ENCODE measurements around the gene VN1R5. TPM values are rescaled to one million over a fixed set of nuclear protein-coding genes. Genes with fewer than 3 reads are reported as not detected.

The VN1R5 gene
- total and polyA plus RNA-seq, 2 of the 13 experiments (the other 11 are each of a cell fraction or from before 2014, with no cell fraction given) = not detected

- TF ChIP-seq ZNF253 (CRISPR knock-in tag; IDR thresholded peaks at IDR 0.05; ENCODE audit: borderline replicate concordance) = no peak
- no peak for TF ChIP-seq ZNF564 (CRISPR knock-in tag; IDR thresholded peaks at IDR 0.05)
- no peak for TF ChIP-seq PAWR (CRISPR knock-in tag; IDR thresholded peaks at IDR 0.05; ENCODE audit: borderline replicate concordance)
- no peak for TF ChIP-seq NR0B2 (CRISPR knock-in tag; IDR thresholded peaks at IDR 0.05)
- TF ChIP-seq PRMT3 (CRISPR knock-in tag; IDR thresholded peaks at IDR 0.05; ENCODE audit: borderline replicate concordance, low read depth) = no peak
Observed at GRCh38 chr1:247294282-247294681, 38.4 kb downstream of the VN1R5 start (continued).

GRCh38 chr1:247295274-247295684 is 39.4 kb downstream of the VN1R5 start:
- Histone ChIP-seq H3K4me2 (ENCODE audit: low read depth, low read length) (no peak overlapping the region), H3K79me2 (ENCODE audit: insufficient read depth, low read length) (no peaks in the 10 kb centered on the region), H4K20me1 (ENCODE audit: insufficient read depth, low read length) (no peaks in the 10 kb centered on the region), H3K4me1 (ENCODE audit: insufficient read depth, low read length) (no peaks in the 10 kb centered on the region), H3K9ac (ENCODE audit: insufficient read depth, low read depth, low read length) (no peak overlapping the region), H3K9me3 (ENCODE audit: low read length) (no peaks in the 10 kb centered on the region), H2AFZ (ENCODE audit: low read length) (no peak overlapping the region), H3K27me3 (ENCODE audit: control insufficient read depth in 1 of 2, insufficient read depth in 2 of 2, low read length in 2 of 2) (no peaks in the 10 kb centered on the region), H3K4me3 (replicated peaks in 1 of 3; ENCODE audit: insufficient read depth in 1 of 3, low read depth in 2 of 3, low read length in 3 of 3) (no peak overlapping the region), H3K27ac (ENCODE audit: extremely low read length, insufficient read depth, low read length) (no peak overlapping the region), H3K36me3 (replicated peaks in 1 of 2; ENCODE audit: control insufficient read depth in 1 of 2, insufficient read depth in 2 of 2, low read length in 2 of 2) (peaks cover 6 to 7% of the 10 kb centered on the region in 2 experiments; a peak in 4 of 5 replicates)
- no TSS peak for BruUV-seq (replicated peaks)
- POLR2A ChIA-PET = no interaction called here
- intact Hi-C loops (cut with micrococcal nuclease; ENCODE audit: unreplicated experiment) = no loop called here
- ATAC-seq (no peak), DNase-seq (ENCODE audit: low spot score) (no peak), FAIRE-seq (no peak)
- in situ Hi-C loops (cut with HindIII; ENCODE audit: extremely low pct_ligation_motif_present, low pct_unique_long_range_greater_than_20kb) = no loop called here
- CTCF ChIA-PET (ENCODE audit: low intra/inter-chr PET ratio, low total read pairs) = no interaction called here
- 85% methylated on average over 6 of the region's 6 CpGs for WGBS (ENCODE audit: low lambda C conversion rate)
- TF ChIP-seq ZNF446 (CRISPR knock-in tag; IDR thresholded peaks at IDR 0.05) (no peak), ZNF367 (CRISPR knock-in tag; IDR thresholded peaks at IDR 0.05; ENCODE audit: borderline replicate concordance) (no peak), BATF2 (CRISPR knock-in tag; IDR thresholded peaks at IDR 0.05) (no peak), ZBTB20 (CRISPR knock-in tag; IDR thresholded peaks at IDR 0.05; ENCODE audit: borderline replicate concordance, low read depth) (no peak), SSRP1 (CRISPR knock-in tag; IDR thresholded peaks at IDR 0.05) (no peak), KLF9 (CRISPR knock-in tag; IDR thresholded peaks at IDR 0.05; ENCODE audit: low read depth) (no peak), RAD21 (CRISPR knock-in tag; IDR thresholded peaks at IDR 0.05) (no peak), KIAA2018 (CRISPR knock-in tag; IDR thresholded peaks at IDR 0.05; ENCODE audit: borderline replicate concordance) (no peak), XBP1 (CRISPR knock-in tag; IDR thresholded peaks at IDR 0.05) (no peak), ZNF775 (CRISPR knock-in tag; IDR thresholded peaks at IDR 0.05; ENCODE audit: borderline replicate concordance) (no peak), ZNF138 (CRISPR knock-in tag; IDR thresholded peaks at IDR 0.05; ENCODE audit: low read depth) (no peak)
